ENCODE data around the gene USF3. TPM values are rescaled to one million over a fixed set of nuclear protein-coding genes. Genes with fewer than 3 reads are reported as not detected.
A peak's percentile ranks its signal among the peaks of the same experiment; 100 is the strongest.

The USF3 gene
- total and polyA plus RNA-seq, 2 of the 13 experiments (the other 11 are each of a cell fraction or from before 2014, with no cell fraction given): 6.3 to 15.2 TPM

GRCh38 chr3:113696658-113697499, 437 bp upstream of the USF3 start (continued):
- TF ChIP-seq, protein P1, sequence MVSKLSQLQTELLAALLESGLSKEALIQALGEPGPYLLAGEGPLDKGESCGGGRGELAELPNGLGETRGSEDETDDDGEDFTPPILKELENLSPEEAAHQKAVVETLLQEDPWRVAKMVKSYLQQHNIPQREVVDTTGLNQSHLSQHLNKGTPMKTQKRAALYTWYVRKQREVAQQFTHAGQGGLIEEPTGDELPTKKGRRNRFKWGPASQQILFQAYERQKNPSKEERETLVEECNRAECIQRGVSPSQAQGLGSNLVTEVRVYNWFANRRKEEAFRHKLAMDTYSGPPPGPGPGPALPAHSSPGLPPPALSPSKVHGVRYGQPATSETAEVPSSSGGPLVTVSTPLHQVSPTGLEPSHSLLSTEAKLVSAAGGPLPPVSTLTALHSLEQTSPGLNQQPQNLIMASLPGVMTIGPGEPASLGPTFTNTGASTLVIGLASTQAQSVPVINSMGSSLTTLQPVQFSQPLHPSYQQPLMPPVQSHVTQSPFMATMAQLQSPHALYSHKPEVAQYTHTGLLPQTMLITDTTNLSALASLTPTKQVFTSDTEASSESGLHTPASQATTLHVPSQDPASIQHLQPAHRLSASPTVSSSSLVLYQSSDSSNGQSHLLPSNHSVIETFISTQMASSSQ (IDR thresholded peaks at IDR 0.05; ENCODE audit: low read depth): no peak
- TF ChIP-seq, protein P1 (CRISPR knock-in tag; IDR thresholded peaks at IDR 0.05; ENCODE audit: borderline replicate concordance): 0 out of 2 replicates have a peak, but pooled peaks have one; percentile 8
- TF ChIP-seq SAP130 (CRISPR knock-in tag; IDR thresholded peaks at IDR 0.05; ENCODE audit: low read depth): peak; percentile 33; the same call in 1 of the 2 replicates
- no peak for TF ChIP-seq GATAD2A (CRISPR knock-in tag; IDR thresholded peaks at IDR 0.05)
- peak; percentile 62 for TF ChIP-seq ASH2L (IDR thresholded peaks at IDR 0.05; ENCODE audit: insufficient read length, low read depth, low read length)
- TF ChIP-seq ZNF20 (CRISPR knock-in tag; IDR thresholded peaks at IDR 0.05): no peak
- TF ChIP-seq, protein P2, sequence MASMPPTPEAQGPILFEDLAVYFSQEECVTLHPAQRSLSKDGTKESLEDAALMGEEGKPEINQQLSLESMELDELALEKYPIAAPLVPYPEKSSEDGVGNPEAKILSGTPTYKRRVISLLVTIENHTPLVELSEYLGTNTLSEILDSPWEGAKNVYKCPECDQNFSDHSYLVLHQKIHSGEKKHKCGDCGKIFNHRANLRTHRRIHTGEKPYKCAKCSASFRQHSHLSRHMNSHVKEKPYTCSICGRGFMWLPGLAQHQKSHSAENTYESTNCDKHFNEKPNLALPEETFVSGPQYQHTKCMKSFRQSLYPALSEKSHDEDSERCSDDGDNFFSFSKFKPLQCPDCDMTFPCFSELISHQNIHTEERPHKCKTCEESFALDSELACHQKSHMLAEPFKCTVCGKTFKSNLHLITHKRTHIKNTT (CRISPR knock-in tag; IDR thresholded peaks at IDR 0.05): no peak
- 0 out of 2 replicates have a peak, but pooled peaks have one; percentile 50 for TF ChIP-seq ZFP36L1 (CRISPR knock-in tag; IDR thresholded peaks at IDR 0.05)
- TF ChIP-seq XRCC5 (optimal IDR thresholded peaks at IDR 0.05; ENCODE audit: low read length): peak; percentile 42
- TF ChIP-seq, protein P3, sequence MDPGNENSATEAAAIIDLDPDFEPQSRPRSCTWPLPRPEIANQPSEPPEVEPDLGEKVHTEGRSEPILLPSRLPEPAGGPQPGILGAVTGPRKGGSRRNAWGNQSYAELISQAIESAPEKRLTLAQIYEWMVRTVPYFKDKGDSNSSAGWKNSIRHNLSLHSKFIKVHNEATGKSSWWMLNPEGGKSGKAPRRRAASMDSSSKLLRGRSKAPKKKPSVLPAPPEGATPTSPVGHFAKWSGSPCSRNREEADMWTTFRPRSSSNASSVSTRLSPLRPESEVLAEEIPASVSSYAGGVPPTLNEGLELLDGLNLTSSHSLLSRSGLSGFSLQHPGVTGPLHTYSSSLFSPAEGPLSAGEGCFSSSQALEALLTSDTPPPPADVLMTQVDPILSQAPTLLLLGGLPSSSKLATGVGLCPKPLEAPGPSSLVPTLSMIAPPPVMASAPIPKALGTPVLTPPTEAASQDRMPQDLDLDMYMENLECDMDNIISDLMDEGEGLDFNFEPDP (CRISPR knock-in tag; conservative IDR thresholded peaks at IDR 0.05): no peak
- no peak for TF ChIP-seq SMAD1 (CRISPR knock-in tag; IDR thresholded peaks at IDR 0.05; ENCODE audit: borderline replicate concordance, low read depth)
- no peak for TF ChIP-seq STAT6 (CRISPR knock-in tag; IDR thresholded peaks at IDR 0.05; ENCODE audit: borderline replicate concordance)
- peak; percentile 30; the same call in 1 of the 2 replicates for TF ChIP-seq RFXAP (CRISPR knock-in tag; IDR thresholded peaks at IDR 0.05; ENCODE audit: borderline replicate concordance)
- no peak for TF ChIP-seq ZNF251 (CRISPR knock-in tag; IDR thresholded peaks at IDR 0.05)
- TF ChIP-seq CHD2 (IDR thresholded peaks at IDR 0.05; ENCODE audit: low read depth, low read length): peak; percentile 73; the same call in 1 of the 2 replicates
- TF ChIP-seq, protein P4, sequence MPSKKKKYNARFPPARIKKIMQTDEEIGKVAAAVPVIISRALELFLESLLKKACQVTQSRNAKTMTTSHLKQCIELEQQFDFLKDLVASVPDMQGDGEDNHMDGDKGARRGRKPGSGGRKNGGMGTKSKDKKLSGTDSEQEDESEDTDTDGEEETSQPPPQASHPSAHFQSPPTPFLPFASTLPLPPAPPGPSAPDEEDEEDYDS (CRISPR knock-in tag; IDR thresholded peaks at IDR 0.05): peak; percentile 87
- peak; percentile 40; the same call in 1 of the 2 replicates for TF ChIP-seq FOXC1 (CRISPR knock-in tag; IDR thresholded peaks at IDR 0.05; ENCODE audit: borderline replicate concordance)
- peak; percentile 57; the same call in 1 of the 2 replicates for TF ChIP-seq KLF11 (CRISPR knock-in tag; IDR thresholded peaks at IDR 0.05)
- no peak for TF ChIP-seq ZNF841 (CRISPR knock-in tag; IDR thresholded peaks at IDR 0.05; ENCODE audit: borderline replicate concordance)
